OCI-LY7 (cell line): Measurements from ENCODE around the gene LTV1. TPM values are rescaled to one million over a fixed set of nuclear protein-coding genes. Genes with fewer than 3 reads are reported as not detected.

Experiments used
- BruUV-seq: library from RNA; stranded (reverse); fragments of 400-500 nt; replicated peaks from 2 replicates; lab custom pipeline; 2021; lab: Mats Ljungman, UMichigan
- CTCF ChIA-PET: fragments of 300-600 bp; sonication (Branson Sonifier 250); formaldehyde crosslinking; loops from one replicate; lab custom pipeline; 2022; ENCODE audit warnings: antibody characterized with exemption; ENCODE audit not compliant: unreplicated experiment; lab: Charles Lee
- POLR2A ChIA-PET: fragments of 300-600 bp; sonication (Branson Sonifier 250); formaldehyde crosslinking; loops from one replicate; lab custom pipeline; 2022; ENCODE audit warnings: antibody characterized with exemption; lab: Charles Lee
- DNase-seq: peaks from one replicate; pipeline ENCODE4 v3.0.0-alpha.2; 2015; ENCODE audit warnings: low spot score
- H2AFZ ChIP-seq: fragments of 200-600 bp; sonication (generic), shearing (Covaris generic); 2 replicates; pipeline ENCODE4 v1.6.1; 2014; ENCODE audit warnings: mild to moderate bottlenecking, antibody characterized with exemption, low read length, moderate library complexity
- H3K27ac ChIP-seq: fragments of 200-600 bp; sonication (generic); 2 replicates; pipeline ENCODE4 v1.5.1; 2014; ENCODE audit warnings: mixed run types, low read depth, mild to moderate bottlenecking, moderate library complexity, low read length, inconsistent platforms; ENCODE audit not compliant: poor library complexity, severe bottlenecking
- H3K36me3 ChIP-seq: fragments of 200-600 bp; sonication (generic); 2 replicates; pipeline ENCODE4 v1.6.1; 2014; ENCODE audit warnings: mild to moderate bottlenecking, antibody characterized with exemption, low read length, moderate library complexity, mixed read lengths; ENCODE audit not compliant: insufficient read depth
- H3K4me1 ChIP-seq: fragments of 200-600 bp; sonication (generic); 2 replicates; pipeline ENCODE4 v1.5.1; 2014; ENCODE audit warnings: mild to moderate bottlenecking, low read length; ENCODE audit not compliant: insufficient read depth, poor library complexity, severe bottlenecking
- H3K4me2 ChIP-seq: fragments of 200-600 bp; sonication (generic); 2 replicates; pipeline ENCODE4 v1.6.1; 2014; ENCODE audit warnings: mild to moderate bottlenecking, low read length
- H3K4me3 ChIP-seq: fragments of 200-600 bp; sonication (generic); 2 replicates; pipeline ENCODE4 v1.5.1; 2014; ENCODE audit warnings: mild to moderate bottlenecking, low read depth, low read length; ENCODE audit not compliant: poor library complexity, severe bottlenecking
- H3K79me2 ChIP-seq: fragments of 200-600 bp; sonication (generic); 2 replicates; pipeline ENCODE4 v1.6.1; 2016; ENCODE audit warnings: low read depth, mild to moderate bottlenecking, low read length, moderate library complexity, mixed read lengths; ENCODE audit not compliant: insufficient read depth
- H3K9me2 ChIP-seq: fragments of 200-600 bp; sonication (generic); 2 replicates; pipeline ENCODE4 v1.6.1; 2016; ENCODE audit warnings: mild to moderate bottlenecking, low read length, mixed read lengths; ENCODE audit not compliant: insufficient read depth
- H3K9me3 ChIP-seq: fragments of 200-600 bp; sonication (generic); 2 replicates; pipeline ENCODE4 v1.6.1; 2014; ENCODE audit warnings: mild to moderate bottlenecking, mixed run types, low read length, mixed read lengths
- H4K20me1 ChIP-seq: fragments of 200-600 bp; sonication (generic); 2 replicates; pipeline ENCODE4 v1.6.1; 2014; ENCODE audit warnings: mild to moderate bottlenecking, antibody characterized with exemption, low read length, moderate library complexity, mixed read lengths; ENCODE audit not compliant: insufficient read depth
- EZH2phosphoT487 ChIP-seq: fragments of 200-600 bp; sonication (generic); IDR thresholded peaks from 2 replicates; pipeline ENCODE4 v1.6.1; 2018; ENCODE audit warnings: low read depth, borderline replicate concordance, mild to moderate bottlenecking, mixed run types, antibody characterized with exemption, low read length, moderate library complexity, mixed read lengths
- intact Hi-C: fragments of 100-400 bp; cut with micrococcal nuclease; formaldehyde crosslinking; loops from one replicate; pipeline ENCODE4 v1.10.0; 2022; ENCODE audit not compliant: unreplicated experiment
- total RNA-seq, 2 experiments: library from RNA; depleted of rRNA in 1 of 2; stranded (reverse); fragments of >200 nt in 1 of 2; shearing (Covaris generic) in 1 of 2; gene quantifications; 2 replicates each; pipeline ENCODE4 v1.2.3, GENCODE V29; 2014 to 2022
- TF ChIP-seq, protein P1 (sequence below): fragments of 200-600 bp; sonication (generic); conservative IDR thresholded peaks from 2 replicates; pipeline ENCODE4 v1.5.1; 2014; ENCODE audit warnings: mild to moderate bottlenecking, antibody characterized with exemption, low read length, moderate library complexity, mixed read lengths

LTV1 gene
- total RNA-seq, 2 experiments from 2014 or later = 25.6 to 37.3 TPM

DNA sequence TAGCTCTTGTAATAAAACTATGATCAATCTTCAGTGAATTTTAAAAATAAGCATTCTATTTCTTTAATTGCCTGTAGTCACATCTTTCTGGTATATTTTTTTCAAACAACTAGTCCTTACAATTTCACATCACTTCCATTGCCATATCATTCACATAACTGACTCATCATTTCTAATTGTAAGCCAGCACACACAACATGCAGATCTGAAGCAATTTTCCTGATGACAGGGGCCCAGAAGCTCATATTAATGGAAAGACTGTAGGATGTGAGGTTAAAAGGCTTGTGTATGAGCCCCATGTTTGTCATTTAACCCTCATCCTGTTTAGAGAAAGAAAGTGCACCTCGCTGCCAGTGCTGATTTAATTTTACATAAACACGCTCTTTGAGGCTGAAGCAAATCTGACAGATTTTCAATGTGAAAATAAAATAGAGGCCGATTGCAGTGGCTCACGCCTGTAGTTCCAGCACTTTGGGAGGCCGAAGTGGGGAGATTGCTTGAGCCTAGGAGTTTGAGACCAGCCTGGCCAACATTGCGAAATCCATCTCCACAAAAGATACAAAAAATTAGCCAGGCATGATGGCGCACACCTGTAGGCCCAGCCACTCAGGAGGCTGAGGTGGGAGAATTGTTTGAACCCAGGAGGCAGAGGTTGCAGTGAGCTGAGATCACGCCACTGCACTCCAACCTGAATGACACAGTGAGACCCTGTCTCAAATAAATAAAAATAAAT is 40.1 kb upstream of the LTV1 start:
- Histone ChIP-seq H3K27ac (no peak overlapping the region), H3K4me3 (no peak overlapping the region), H3K4me1 (no peaks in the 10 kb centered on the region), H3K9me2 (no peaks in the 10 kb centered on the region), H3K9me3 (no peaks in the 10 kb centered on the region), H3K36me3 (no peaks in the 10 kb centered on the region), H3K79me2 (no peaks in the 10 kb centered on the region), H3K4me2 (no peak overlapping the region), H4K20me1 (no peaks in the 10 kb centered on the region), H2AFZ (no peak overlapping the region)
- ChIA-PET CTCF (no interaction called here), POLR2A (no interaction called here)
- DNase-seq = no peak
- TF ChIP-seq, protein P1, sequence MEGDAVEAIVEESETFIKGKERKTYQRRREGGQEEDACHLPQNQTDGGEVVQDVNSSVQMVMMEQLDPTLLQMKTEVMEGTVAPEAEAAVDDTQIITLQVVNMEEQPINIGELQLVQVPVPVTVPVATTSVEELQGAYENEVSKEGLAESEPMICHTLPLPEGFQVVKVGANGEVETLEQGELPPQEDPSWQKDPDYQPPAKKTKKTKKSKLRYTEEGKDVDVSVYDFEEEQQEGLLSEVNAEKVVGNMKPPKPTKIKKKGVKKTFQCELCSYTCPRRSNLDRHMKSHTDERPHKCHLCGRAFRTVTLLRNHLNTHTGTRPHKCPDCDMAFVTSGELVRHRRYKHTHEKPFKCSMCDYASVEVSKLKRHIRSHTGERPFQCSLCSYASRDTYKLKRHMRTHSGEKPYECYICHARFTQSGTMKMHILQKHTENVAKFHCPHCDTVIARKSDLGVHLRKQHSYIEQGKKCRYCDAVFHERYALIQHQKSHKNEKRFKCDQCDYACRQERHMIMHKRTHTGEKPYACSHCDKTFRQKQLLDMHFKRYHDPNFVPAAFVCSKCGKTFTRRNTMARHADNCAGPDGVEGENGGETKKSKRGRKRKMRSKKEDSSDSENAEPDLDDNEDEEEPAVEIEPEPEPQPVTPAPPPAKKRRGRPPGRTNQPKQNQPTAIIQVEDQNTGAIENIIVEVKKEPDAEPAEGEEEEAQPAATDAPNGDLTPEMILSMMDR = no peak
- TF ChIP-seq EZH2phosphoT487 = no peak
- intact Hi-C loops = no loop called here
- BruUV-seq = no TSS peak

DNA sequence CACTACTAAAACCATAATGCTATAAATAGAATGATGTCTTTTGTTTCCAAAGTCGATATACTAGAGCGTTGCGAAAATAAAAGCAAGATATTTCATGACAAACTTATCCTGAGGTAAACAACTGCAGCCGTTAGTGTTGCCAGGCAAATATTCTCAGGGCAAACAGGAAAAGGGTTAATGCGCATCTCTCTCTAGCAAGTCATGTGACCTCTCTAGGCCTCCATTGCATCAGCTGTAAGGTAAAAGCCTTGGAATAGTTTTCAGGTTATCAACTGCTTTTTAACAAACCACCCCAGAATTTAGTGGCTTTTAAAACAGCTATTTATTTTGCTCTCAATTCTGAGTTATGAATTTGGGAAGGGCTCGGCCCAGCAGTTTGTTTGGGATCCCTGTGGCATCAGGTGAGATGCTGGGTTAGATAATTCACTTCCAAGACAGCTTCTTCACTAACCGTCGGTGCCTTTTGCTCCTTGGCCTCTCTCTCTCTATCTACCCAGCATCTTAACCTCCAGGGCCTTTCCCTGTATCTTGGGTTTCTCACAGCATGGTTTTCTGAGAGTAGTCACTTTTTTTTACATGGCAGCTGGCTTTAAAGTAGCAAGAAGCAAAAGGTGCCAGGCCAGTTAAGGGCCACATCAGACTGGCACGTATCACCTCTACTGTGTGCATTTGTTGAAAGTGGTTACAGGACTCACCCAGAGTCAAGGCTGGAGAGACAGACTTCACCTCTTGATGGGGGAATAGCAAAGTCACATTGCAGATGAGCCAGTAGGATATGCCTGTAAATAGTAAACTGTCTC is 39.2 kb upstream of the LTV1 start:
- no TSS peak for BruUV-seq
- ChIA-PET POLR2A (no interaction called here), CTCF (no interaction called here)
- no peaks in the 10 kb centered on the region for H3K36me3 ChIP-seq
- no peak overlapping the region for H3K4me2 ChIP-seq
- no peaks in the 10 kb centered on the region for H3K9me2 ChIP-seq
- TF ChIP-seq EZH2phosphoT487 = no peak
- TF ChIP-seq, protein P1 = no peak
- H3K9me3 ChIP-seq = no peaks in the 10 kb centered on the region
- H3K4me1 ChIP-seq = no peaks in the 10 kb centered on the region
- no peaks in the 10 kb centered on the region for H4K20me1 ChIP-seq
- H3K27ac ChIP-seq = no peak overlapping the region
- intact Hi-C loops = no loop called here
- no peak overlapping the region for H2AFZ ChIP-seq
- no peak overlapping the region for H3K4me3 ChIP-seq
- H3K79me2 ChIP-seq = no peaks in the 10 kb centered on the region
- no peak for DNase-seq

DNA sequence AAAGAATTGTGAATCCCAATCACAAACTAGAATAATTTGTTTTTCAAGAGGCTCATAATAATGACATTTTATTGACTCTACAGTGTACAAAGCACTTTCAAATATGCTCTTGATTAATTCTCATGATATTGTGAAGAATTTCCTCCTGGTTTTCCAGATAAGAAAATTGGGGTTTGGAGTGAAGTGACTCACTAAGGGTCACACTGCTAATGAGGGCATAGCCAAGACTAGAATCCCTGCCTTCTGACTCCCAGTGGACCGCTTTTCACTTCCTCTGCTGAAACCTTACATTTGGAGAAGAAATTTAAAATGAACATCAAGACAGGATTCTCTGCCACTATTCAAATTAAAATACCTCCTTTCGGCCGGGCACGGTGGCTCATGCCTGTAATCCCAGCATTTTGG is 38.3 kb upstream of the LTV1 start:
- H3K9me3 ChIP-seq = no peaks in the 10 kb centered on the region
- intact Hi-C loops = no loop called here
- no peak overlapping the region for H3K4me3 ChIP-seq
- no peaks in the 10 kb centered on the region for H4K20me1 ChIP-seq
- no peak overlapping the region for H2AFZ ChIP-seq
- H3K36me3 ChIP-seq = no peaks in the 10 kb centered on the region
- no peaks in the 10 kb centered on the region for H3K4me1 ChIP-seq
- POLR2A ChIA-PET = no interaction called here
- no peak for DNase-seq
- no peak for TF ChIP-seq EZH2phosphoT487
- TF ChIP-seq, protein P1 = no peak
- H3K27ac ChIP-seq = no peak overlapping the region
- CTCF ChIA-PET = no interaction called here
- BruUV-seq = no TSS peak
- H3K4me2 ChIP-seq = no peak overlapping the region
- H3K9me2 ChIP-seq = no peaks in the 10 kb centered on the region
- H3K79me2 ChIP-seq = no peaks in the 10 kb centered on the region
